GM12878 (cell line): ENCODE data around the gene ZNF341. TPM values are rescaled to one million over a fixed set of nuclear protein-coding genes. Genes with fewer than 3 reads are reported as not detected.

Experiments used
- ATAC-seq: fragments of 200-7000 bp; cut with Tn5 transposase; 3 replicates; pipeline ENCODE4 v1.9.1; 2020; ENCODE audit warnings: mild to moderate bottlenecking, moderate library complexity
- BruUV-seq: library from RNA; stranded (reverse); fragments of 400-500 nt; replicated peaks from 2 replicates; lab custom pipeline; 2021; lab: Mats Ljungman, UMichigan
- CTCF ChIA-PET: fragments of 300-600 bp; sonication (Branson Sonifier 250); formaldehyde crosslinking; extraction: SDS; loops from one replicate; lab custom pipeline; 2021; ENCODE audit warnings: inconsistent platforms; lab: Yijun Ruan, JAX
- POLR2A ChIA-PET: fragments of 350-600 bp; formaldehyde crosslinking; extraction: SDS; loops from one replicate; lab custom pipeline; 2021; ENCODE audit warnings: inconsistent platforms; lab: Charles Lee
- RAD21 ChIA-PET: fragments of 300-600 bp; sonication (Branson Sonifier 250); formaldehyde crosslinking; loops from one replicate; lab custom pipeline; 2023; ENCODE audit warnings: antibody characterized with exemption; ENCODE audit not compliant: unreplicated experiment; lab: Charles Lee
- SMC1A ChIA-PET: fragments of 300-600 bp; sonication (Branson Sonifier 250); formaldehyde crosslinking; loops from one replicate; lab custom pipeline; 2023; ENCODE audit not compliant: unreplicated experiment, uncharacterized antibody; lab: Charles Lee
- DNase-seq: peaks from one replicate; pipeline ENCODE4 v3.0.0-alpha.2; 2011; ENCODE audit warnings: low read depth, low spot score
- FAIRE-seq: peaks from 3 replicates; lab custom pipeline; 2011; peaks lifted over from hg19 to GRCh38; lab: Jason Lieb, UNC
- H2AFZ ChIP-seq: 2 replicates; pipeline ENCODE4 v1.6.0; 2011; ENCODE audit warnings: low read depth, low read length, control low read depth; ENCODE audit not compliant: control insufficient read depth
- H3K27ac ChIP-seq: 2 replicates; pipeline ENCODE4 v1.5.1; 2011; ENCODE audit warnings: control low read depth; ENCODE audit not compliant: control insufficient read depth, insufficient read depth
- H3K27me3 ChIP-seq, 2 experiments: replicated peaks in 1 of 2; 2 replicates each; pipeline versions ENCODE4 v1.6.0 to v1.6.1; 2011; ENCODE audit warnings: low read length in 1 of 2; ENCODE audit not compliant: control insufficient read depth in 2 of 2, insufficient read depth in 2 of 2
- H3K36me3 ChIP-seq, 2 experiments: 2 replicates each; pipeline ENCODE4 v1.5.1; 2011; ENCODE audit warnings: low read length in 1 of 2; ENCODE audit not compliant: control insufficient read depth in 2 of 2, insufficient read depth in 2 of 2
- H3K4me1 ChIP-seq: 2 replicates; pipeline ENCODE4 v1.6.1; 2011; ENCODE audit warnings: mild to moderate bottlenecking, low read length, moderate library complexity, mixed read lengths; ENCODE audit not compliant: control insufficient read depth, insufficient read depth
- H3K4me2 ChIP-seq: 2 replicates; pipeline ENCODE4 v1.6.0; 2011; ENCODE audit warnings: control low read depth; ENCODE audit not compliant: control insufficient read depth, insufficient read depth
- H3K4me3 ChIP-seq: fragments of 200-600 bp; sonication (generic); 2 replicates; pipeline ENCODE4 v1.5.1; 2016
- H3K79me2 ChIP-seq: 2 replicates; pipeline ENCODE4 v1.6.0; 2011; ENCODE audit warnings: low read length; ENCODE audit not compliant: control insufficient read depth, insufficient read depth
- H3K9ac ChIP-seq: 2 replicates; pipeline ENCODE4 v1.8.0; 2011; ENCODE audit warnings: low read length, control low read depth, mixed read lengths; ENCODE audit not compliant: control insufficient read depth, insufficient read depth
- H3K9me3 ChIP-seq: replicated peaks from 3 replicates; pipeline ENCODE4 v1.5.1; 2011; ENCODE audit warnings: mild to moderate bottlenecking, low read length; ENCODE audit not compliant: control insufficient read depth, insufficient read depth
- H4K20me1 ChIP-seq: 2 replicates; pipeline ENCODE4 v1.6.0; 2011; ENCODE audit not compliant: control insufficient read depth, insufficient read depth
- BACH1 ChIP-seq: fragments of 450-650 bp; IDR thresholded peaks from 2 replicates; pipeline ENCODE4 v1.6.1; 2017; ENCODE audit warnings: mild to moderate bottlenecking, borderline replicate concordance
- CREB1 ChIP-seq: IDR thresholded peaks from 2 replicates; pipeline ENCODE4 v1.6.1; 2012; ENCODE audit warnings: low read depth, mild to moderate bottlenecking, inconsistent platforms
- IRF3 ChIP-seq: fragments of 450-650 bp; IDR thresholded peaks from 2 replicates; pipeline ENCODE4 v1.6.1; 2014; ENCODE audit warnings: mild to moderate bottlenecking
- MEF2B ChIP-seq: fragments of 450-650 bp; IDR thresholded peaks from 2 replicates; pipeline ENCODE4 v1.6.1; 2018; ENCODE audit warnings: mild to moderate bottlenecking, moderate library complexity; ENCODE audit not compliant: partially characterized antibody, poor library complexity, severe bottlenecking
- MYC ChIP-seq: IDR thresholded peaks from 2 replicates; pipeline ENCODE4 v1.6.1; 2011; ENCODE audit warnings: mild to moderate bottlenecking, low read length, moderate library complexity, inconsistent platforms; ENCODE audit not compliant: insufficient read depth, insufficient replicate concordance, insufficient read length, severe bottlenecking
- PML ChIP-seq: IDR thresholded peaks from 2 replicates; pipeline ENCODE4 v1.6.1; 2012; ENCODE audit warnings: low read length, inconsistent platforms
- POLR2AphosphoS2 ChIP-seq: IDR thresholded peaks from 2 replicates; pipeline ENCODE4 v1.6.1; 2011; ENCODE audit warnings: low read depth, mild to moderate bottlenecking, low read length, improper control_type of control experiment, moderate library complexity
- PRDM15 ChIP-seq: fragments of 450-650 bp; formaldehyde crosslinking; IDR thresholded peaks from 2 replicates; pipeline ENCODE4 v1.4.0; 2020; ENCODE audit warnings: mild to moderate bottlenecking, moderate library complexity
- SP1 ChIP-seq: IDR thresholded peaks from one replicate; pipeline ENCODE4 v1.6.1; 2011; ENCODE audit warnings: low read depth, low read length
- SREBF1 ChIP-seq: IDR thresholded peaks from 2 replicates; pipeline ENCODE4 v1.6.1; 2012; ENCODE audit warnings: mild to moderate bottlenecking, low read length
- WGBS: methylation state at CpG from one replicate; pipeline ENCODE4 v1.1.6; 2016; ENCODE audit warnings: low lambda C conversion rate; ENCODE audit not compliant: insufficient replicate concordance, insufficient coverage; ENCODE audit errors: missing lambda C conversion rate; 5-methylcytosine and 5-hydroxymethylcytosine counted together
- in situ Hi-C: fragments of 300-500 bp; cut with MboI; formaldehyde crosslinking; loops from 9 replicates; pipeline ENCODE4 v1.14.3; 2018; ENCODE audit warnings: mixed read lengths
- intact Hi-C: fragments of 100-400 bp; cut with micrococcal nuclease; formaldehyde crosslinking; loops from one replicate; pipeline ENCODE4 v1.14.2; 2022; ENCODE audit not compliant: unreplicated experiment
- polyA plus RNA-seq, 11 experiments: library from polyadenylated mRNA; depleted of rRNA in 4 of 11; unstranded in 6 of 11; stranded (reverse) in 5 of 11; fragments of >200 nt; fragmentation: Nextera tagmentation in 4 of 11; fragmentation: Illumina TruSeq in 1 of 11; extraction: Ambion mirVana in 4 of 11; extraction: Trizol in 1 of 11; gene quantifications; 1 replicate in 1 of 11; 2 replicates in 10 of 11; pipeline versions ENCODE4 v1.2.1 to v1.2.3, GENCODE V29; 2011 to 2016; ENCODE audit warnings: inconsistent platforms in 2 of 11, missing spikeins in 2 of 11, low read depth in 1 of 11
- total RNA-seq, 4 experiments: library from RNA; depleted of rRNA in 3 of 4; stranded (reverse); fragments of >200 nt in 3 of 4; fragmentation: Illumina TruSeq in 1 of 4; extraction: Trizol in 1 of 4; gene quantifications; 2 replicates each; pipeline versions ENCODE4 v1.2.1 to v1.2.3, GENCODE V29; 2013 to 2021
- TF ChIP-seq, protein P1 (sequence below): IDR thresholded peaks from 2 replicates; pipeline ENCODE4 v1.6.1; 2011; ENCODE audit warnings: low read depth, mild to moderate bottlenecking, low read length, moderate library complexity, borderline replicate concordance; ENCODE audit errors: extremely low read depth

Gene ZNF341
- total and polyA plus RNA-seq, 10 of the 15 experiments (the other 5 are each of a cell fraction or from before 2014, with no cell fraction given): 0.18 to 5.0 (median 2.6) TPM

GRCh38 chr20:33707668-33708067, 24.1 kb upstream of the ZNF341 start:
- POLR2A ChIA-PET: no interaction called here
- FAIRE-seq: no peak
- Histone ChIP-seq H3K27me3 (no peaks in the 10 kb centered on the region), H3K36me3 (0 out of 4 replicates have a peak, but pooled peaks cover 0 to 2% of the 10 kb centered on the region in 2 experiments), H3K27ac (no peak overlapping the region)
- in situ Hi-C loops: no loop called here
- CTCF ChIA-PET: no interaction called here
- intact Hi-C loops: no loop called here
- TF ChIP-seq MEF2B (no peak), PRDM15 (no peak), BACH1 (no peak), SREBF1 (no peak), SP1 (no peak), POLR2AphosphoS2 (no peak), CREB1 (no peak), IRF3 (no peak), PML (no peak), MYC (no peak)
- TF ChIP-seq, protein P1, sequence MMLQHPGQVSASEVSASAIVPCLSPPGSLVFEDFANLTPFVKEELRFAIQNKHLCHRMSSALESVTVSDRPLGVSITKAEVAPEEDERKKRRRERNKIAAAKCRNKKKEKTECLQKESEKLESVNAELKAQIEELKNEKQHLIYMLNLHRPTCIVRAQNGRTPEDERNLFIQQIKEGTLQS: no peak
- TF ChIP-seq, all 136 proteins: peak for 0
- ATAC-seq: no peak
- Histone ChIP-seq H3K4me3 (no peak overlapping the region), H3K79me2 (no peaks in the 10 kb centered on the region), H3K4me1 (no peaks in the 10 kb centered on the region), H3K9me3 (no peaks in the 10 kb centered on the region), H2AFZ (no peak overlapping the region), H3K4me2 (no peak overlapping the region), H3K9ac (no peak overlapping the region), H4K20me1 (no peaks in the 10 kb centered on the region)
- RAD21 ChIA-PET: no interaction called here
- BruUV-seq: no TSS peak
- 90% methylated on average over 11 of the region's 11 CpGs for WGBS
- no peak for DNase-seq
- SMC1A ChIA-PET: no interaction called here
